H1 (cell line): ENCODE measurements around the gene ECEL1. TPM values are rescaled to one million over a fixed set of nuclear protein-coding genes. Genes with fewer than 3 reads are reported as not detected.

Source experiments
- CTCF ChIA-PET: fragments of 300-600 bp; sonication (Branson Sonifier 250); formaldehyde crosslinking; loops from one replicate; lab custom pipeline; 2021; ENCODE audit not compliant: partially characterized antibody; lab: Charles Lee
- POLR2A ChIA-PET: fragments of 300-600 bp; sonication (Branson Sonifier 250); formaldehyde crosslinking; loops from one replicate; lab custom pipeline; 2021; ENCODE audit warnings: inconsistent platforms; ENCODE audit not compliant: partially characterized antibody; lab: Charles Lee
- DNase-seq, 2 experiments: peaks; one replicate each; pipeline versions ENCODE4 v3.0.0 to v3.0.0-alpha.2; 2010 to 2022; ENCODE audit warnings: low spot score in 2 of 2, low read depth in 1 of 2, mixed read lengths in 1 of 2
- FAIRE-seq: peaks from 2 replicates; lab custom pipeline; 2011; peaks lifted over from hg19 to GRCh38; lab: Jason Lieb, UNC
- H2AFZ ChIP-seq: 2 replicates; pipeline ENCODE4 v1.8.1; 2012; ENCODE audit warnings: low read length, inconsistent platforms
- H2AK5ac ChIP-seq: 2 replicates; pipeline ENCODE4 v1.6.1; 2013; ENCODE audit warnings: low read depth, low read length
- H2BK120ac ChIP-seq: replicated peaks from 2 replicates; pipeline ENCODE3; 2013; ENCODE audit warnings: low read depth, low read length, inconsistent platforms
- H2BK12ac ChIP-seq: 2 replicates; pipeline ENCODE4 v1.6.1; 2013; ENCODE audit warnings: low read depth, low read length
- H2BK15ac ChIP-seq: 2 replicates; pipeline ENCODE4 v1.6.1; 2013; ENCODE audit warnings: low read length
- H2BK20ac ChIP-seq: 2 replicates; pipeline ENCODE4 v1.6.1; 2013; ENCODE audit warnings: low read length
- H2BK5ac ChIP-seq: 2 replicates; pipeline ENCODE4 v1.6.1; 2013; ENCODE audit warnings: low read depth, low read length
- H3K14ac ChIP-seq: 2 replicates; pipeline ENCODE4 v1.6.1; 2013; ENCODE audit warnings: inconsistent platforms; ENCODE audit not compliant: insufficient read length
- H3K18ac ChIP-seq: 2 replicates; pipeline ENCODE4 v1.6.1; 2013; ENCODE audit warnings: low read length; ENCODE audit errors: extremely low read depth
- H3K23ac ChIP-seq: 2 replicates; pipeline ENCODE4 v1.6.1; 2013; ENCODE audit warnings: inconsistent platforms; ENCODE audit not compliant: insufficient read length
- H3K23me2 ChIP-seq: 2 replicates; pipeline ENCODE4 v1.6.1; 2013; ENCODE audit warnings: low read depth, low read length
- H3K27ac ChIP-seq: 2 replicates; pipeline ENCODE4 v1.6.1; 2011; ENCODE audit warnings: low read depth, low read length, inconsistent platforms
- H3K27me3 ChIP-seq, 4 experiments: replicated peaks in 1 of 4; 1 replicate in 1 of 4; 2 replicates in 3 of 4; pipeline versions ENCODE4 v1.6.1 to v1.8.1; 2011 to 2013; ENCODE audit warnings: low read length in 3 of 4, mild to moderate bottlenecking in 3 of 4, inconsistent platforms in 2 of 4, mixed read lengths in 2 of 4, moderate library complexity in 1 of 4; ENCODE audit not compliant: control insufficient read depth in 3 of 4, insufficient read depth in 3 of 4; ENCODE audit errors: extremely low read depth in 1 of 4
- H3K36me3 ChIP-seq, 4 experiments: 2 replicates each; pipeline versions ENCODE4 v1.6.1 to v1.8.1; 2011 to 2013; ENCODE audit warnings: mild to moderate bottlenecking in 4 of 4, low read length in 3 of 4, moderate library complexity in 2 of 4, control low read depth in 1 of 4, inconsistent platforms in 1 of 4; ENCODE audit not compliant: insufficient read depth in 4 of 4, control insufficient read depth in 2 of 4
- H3K4ac ChIP-seq: replicated peaks from 2 replicates; pipeline ENCODE3; 2013; ENCODE audit warnings: low read length, low read depth, mixed read lengths, inconsistent platforms; ENCODE audit not compliant: insufficient read length
- H3K4me1 ChIP-seq, 4 experiments: replicated peaks in 1 of 4; 1 replicate in 1 of 4; 2 replicates in 3 of 4; pipeline versions ENCODE4 v1.6.1 to v1.8.1; 2011 to 2013; ENCODE audit warnings: low read length in 3 of 4, inconsistent platforms in 2 of 4, mixed read lengths in 1 of 4; ENCODE audit not compliant: insufficient read depth in 4 of 4, control insufficient read depth in 3 of 4
- H3K4me2 ChIP-seq, 2 experiments: 2 replicates each; pipeline versions ENCODE4 v1.6.1 to v1.8.1; 2011 to 2013; ENCODE audit warnings: low read depth in 2 of 2, low read length in 2 of 2, control low read depth in 1 of 2, inconsistent platforms in 1 of 2, mild to moderate bottlenecking in 1 of 2; ENCODE audit not compliant: insufficient read depth in 1 of 2
- H3K4me3 ChIP-seq, 4 experiments: fragments of 200-600, 300-600 bp in 1 of 4; sonication (generic), shearing (Covaris generic), sonication (Bioruptor Twin) in 1 of 4; 2 replicates each; pipeline versions ENCODE4 v1.5.1 to v1.8.1; 2011 to 2016; ENCODE audit warnings: low read length in 4 of 4, low read depth in 3 of 4, control low read depth in 2 of 4, inconsistent platforms in 2 of 4, mild to moderate bottlenecking in 2 of 4, mixed read lengths in 1 of 4, moderate library complexity in 1 of 4; ENCODE audit not compliant: insufficient read depth in 2 of 4; ENCODE audit errors: extremely low read depth in 1 of 4
- H3K56ac ChIP-seq: replicated peaks from 2 replicates; pipeline ENCODE3; 2013; ENCODE audit warnings: low read depth, mild to moderate bottlenecking, mixed read lengths, low read length, inconsistent platforms; ENCODE audit not compliant: insufficient read length
- H3K79me1 ChIP-seq: 2 replicates; pipeline ENCODE4 v1.6.1; 2013; ENCODE audit warnings: low read depth, low read length, control low read depth
- H3K79me2 ChIP-seq, 2 experiments: 2 replicates each; pipeline versions ENCODE4 v1.6.1 to v1.8.1; 2012 to 2013; ENCODE audit warnings: low read length in 2 of 2, mild to moderate bottlenecking in 2 of 2, inconsistent platforms in 1 of 2; ENCODE audit not compliant: insufficient read depth in 2 of 2, control insufficient read depth in 1 of 2
- H3K9ac ChIP-seq, 4 experiments: replicated peaks in 1 of 4; 1 replicate in 1 of 4; 2 replicates in 3 of 4; pipeline versions ENCODE4 v1.6.1 to v1.8.1; 2011 to 2013; ENCODE audit warnings: low read depth in 3 of 4, low read length in 3 of 4, control low read depth in 2 of 4, mild to moderate bottlenecking in 2 of 4, moderate library complexity in 2 of 4, inconsistent platforms in 1 of 4; ENCODE audit errors: extremely low read depth in 1 of 4
- H3K9me3 ChIP-seq, 2 experiments: 2 replicates each; pipeline versions ENCODE4 v1.6.1 to v1.8.1; 2012 to 2013; ENCODE audit warnings: mild to moderate bottlenecking in 2 of 2, moderate library complexity in 2 of 2, control low read depth in 1 of 2, inconsistent platforms in 1 of 2, low read depth in 1 of 2, low read length in 1 of 2, mixed read lengths in 1 of 2; ENCODE audit not compliant: insufficient read depth in 2 of 2
- H4K20me1 ChIP-seq, 2 experiments: replicated peaks in 1 of 2; 2 replicates each; pipeline versions ENCODE3 to v1.8.1; 2011 to 2013; ENCODE audit warnings: inconsistent platforms in 2 of 2, low read length in 2 of 2, mild to moderate bottlenecking in 1 of 2; ENCODE audit not compliant: insufficient read depth in 2 of 2, control insufficient read depth in 1 of 2
- H4K5ac ChIP-seq: 2 replicates; pipeline ENCODE4 v1.6.1; 2013; ENCODE audit warnings: low read length, low read depth, mixed read lengths, inconsistent platforms; ENCODE audit not compliant: insufficient read length
- H4K8ac ChIP-seq: 2 replicates; pipeline ENCODE4 v1.8.0; 2013; ENCODE audit warnings: mild to moderate bottlenecking, moderate library complexity, low read length, inconsistent platforms; ENCODE audit not compliant: insufficient read depth; ENCODE audit errors: extremely low read depth
- H4K91ac ChIP-seq: replicated peaks from 2 replicates; pipeline ENCODE3; 2013; ENCODE audit warnings: low read length, mixed read lengths, inconsistent platforms; ENCODE audit not compliant: insufficient read length
- EP300 ChIP-seq, 2 experiments: IDR thresholded peaks; 1 replicate in 1 of 2; 2 replicates in 1 of 2; pipeline ENCODE4 v1.6.1; 2011 to 2012; ENCODE audit warnings: low read depth in 2 of 2, low read length in 2 of 2, mild to moderate bottlenecking in 2 of 2, borderline replicate concordance in 1 of 2, inconsistent platforms in 1 of 2, moderate library complexity in 1 of 2
- KDM4A ChIP-seq: IDR thresholded peaks from one replicate; pipeline ENCODE4 v1.7.1; 2012; ENCODE audit warnings: low read depth, mild to moderate bottlenecking, moderate library complexity, low read length, inconsistent platforms; ENCODE audit not compliant: severe bottlenecking
- RBBP5 ChIP-seq: IDR thresholded peaks from 2 replicates; pipeline ENCODE4 v1.7.1; 2012; ENCODE audit warnings: low read depth, mild to moderate bottlenecking, inconsistent platforms, low read length, moderate library complexity, borderline replicate concordance
- TCF12 ChIP-seq: IDR thresholded peaks from 2 replicates; pipeline ENCODE4 v1.6.1; 2011; ENCODE audit warnings: low read depth, mild to moderate bottlenecking, low read length
- WGBS, 2 experiments: shearing (Covaris generic) in 1 of 2; methylation state at CpG; one replicate each; pipeline versions ENCODE4 v1.1.6 to v1.1.7; 2013 to 2015; ENCODE audit warnings: low lambda C conversion rate in 2 of 2, mixed read lengths in 2 of 2, inconsistent platforms in 1 of 2, low coverage in 1 of 2, missing lambda C conversion rate in 1 of 2; ENCODE audit not compliant: insufficient replicate concordance in 2 of 2, insufficient coverage in 1 of 2, insufficient read length in 1 of 2; ENCODE audit errors: extremely low coverage in 1 of 2, missing lambda C conversion rate in 1 of 2; 5-methylcytosine and 5-hydroxymethylcytosine counted together
- polyA plus RNA-seq, 7 experiments: library from polyadenylated mRNA; depleted of rRNA in 3 of 7; stranded (reverse) in 5 of 7; unstranded in 2 of 7; fragments of >200 nt in 5 of 7; fragments of 200-250 nt in 2 of 7; gene quantifications; 1 replicate in 5 of 7; 2 replicates in 1 of 7; 4 replicates in 1 of 7; pipeline versions ENCODE4 v1.2.1 to v1.2.3, GENCODE V29; 2011 to 2013; ENCODE audit warnings: missing spikeins in 2 of 7, mixed read lengths in 2 of 7
- total RNA-seq: library from RNA; stranded (reverse); fragmentation: NEBNext Ultra II Directional; extraction: Animal tissue kit (Norgen Biotek cat#: 25700); gene quantifications from 2 replicates; pipeline ENCODE4 v1.2.1, GENCODE V29; 2021
- TF ChIP-seq, protein P1 (sequence below), 3 experiments: IDR thresholded peaks; 1 replicate in 2 of 3; 2 replicates in 1 of 3; pipeline versions ENCODE4 v1.5.1 to v1.6.1; 2011; ENCODE audit warnings: low read length in 3 of 3, mild to moderate bottlenecking in 3 of 3, inconsistent platforms in 2 of 3, low read depth in 1 of 3, moderate library complexity in 1 of 3; ENCODE audit not compliant: insufficient read depth in 1 of 3; ENCODE audit errors: control extremely low read depth in 1 of 3
- TF ChIP-seq, protein P2 (sequence below): IDR thresholded peaks from 2 replicates; pipeline ENCODE4 v1.6.1; 2012; ENCODE audit warnings: inconsistent platforms

The ECEL1 gene
- total and polyA plus RNA-seq, 2 of the 8 experiments (the other 6 are each of a cell fraction or from before 2014, with no cell fraction given): 7.7 to 20.2 TPM

DNA sequence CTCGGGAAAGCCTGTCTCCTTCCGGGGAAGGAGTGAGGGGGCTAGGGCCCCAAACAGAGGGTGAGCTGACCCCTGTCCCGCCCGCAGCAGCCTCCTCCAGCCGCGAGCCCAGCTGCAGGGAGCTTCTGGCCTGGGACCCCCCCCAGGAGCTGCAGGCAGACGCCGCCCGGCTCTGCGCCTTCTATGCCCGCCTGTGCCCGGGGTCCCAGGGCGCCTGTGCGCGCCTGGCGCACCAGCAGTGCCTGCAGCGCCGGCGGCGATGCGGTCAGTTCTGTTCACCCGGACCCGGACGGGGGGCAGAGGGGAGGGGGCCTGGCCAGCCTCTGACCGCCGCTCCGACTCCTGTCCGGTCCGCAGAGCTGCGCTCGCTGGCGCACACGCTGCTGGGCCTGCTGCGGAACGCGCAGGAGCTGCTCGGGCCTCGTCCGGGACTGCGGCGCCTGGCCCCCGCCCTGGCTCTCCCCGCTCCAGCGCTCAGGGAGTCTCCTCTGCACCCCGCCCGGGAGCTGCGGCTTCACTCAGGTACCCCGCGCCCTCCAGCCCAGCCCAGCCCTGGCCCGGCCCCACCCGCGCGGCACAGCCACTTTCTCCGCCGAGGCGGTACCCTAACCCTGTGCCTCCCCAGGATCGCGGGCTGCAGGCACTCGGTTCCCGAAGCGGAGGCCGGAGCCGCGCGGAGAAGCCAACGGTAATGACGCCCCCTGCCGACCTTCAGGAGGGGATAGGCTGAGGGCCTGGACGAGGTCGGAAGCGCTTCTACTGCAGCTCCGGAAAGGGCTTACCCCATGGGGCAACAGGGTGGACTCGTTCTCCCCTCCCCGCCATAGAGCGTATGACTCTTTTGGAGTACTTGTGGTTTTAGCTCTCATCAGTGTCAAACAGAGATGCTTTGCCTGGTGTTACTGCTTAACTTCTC is 36.3 kb upstream of the ECEL1 start:
- H3K56ac ChIP-seq: no peak overlapping the region
- peak; percentile 67 to 90 for DNase-seq
- H4K91ac ChIP-seq: no peak overlapping the region
- H3K36me3 ChIP-seq: no peaks in the 10 kb centered on the region
- CTCF ChIA-PET: interaction anchor here (0.6 to 10.6 kb wide), 28 partner anchors 8 to 672 kb away, joined by 3 to 176 read pairs (median 6); partner anchors contain the start of genes ALPG and CHRNG
- H2AFZ ChIP-seq: peak overlapping the region; percentile 10; the same call in 1 of the 2 replicates
- H2BK15ac ChIP-seq: no peak overlapping the region
- H3K23me2 ChIP-seq: peaks cover 10% of the 10 kb centered on the region; the same call in 1 of the 2 replicates
- no peak overlapping the region for H4K5ac ChIP-seq
- peak; percentile 42 for FAIRE-seq
- POLR2A ChIA-PET: interaction anchor here (0.6 to 1.7 kb wide), 11 partner anchors 11 to 79 kb away, joined by 3 to 5 read pairs (median 3); no protein-coding TSS in a partner anchor
- H3K4me2 ChIP-seq: peak overlapping the region; percentile 54 to 84
- no peak overlapping the region for H3K4ac ChIP-seq
- WGBS, 2 experiments: 4% methylated on average over 38 of the region's 75 CpGs; no CpG with 5 or more reads in 1 of the 2 experiments
- H2BK12ac ChIP-seq: no peak overlapping the region
- peaks cover 0 to 22% (median 9%) of the 10 kb centered on the region in 4 experiments; a peak in 6 of 7 replicates for H3K4me1 ChIP-seq
- H3K27ac ChIP-seq: no peak overlapping the region
- H3K14ac ChIP-seq: no peak overlapping the region
- H4K8ac ChIP-seq: peak overlapping the region; percentile 15
- H2BK5ac ChIP-seq: no peak overlapping the region
- H4K20me1 ChIP-seq: peaks cover 3 to 4% of the 10 kb centered on the region in 2 experiments
- no peaks in the 10 kb centered on the region for H3K9me3 ChIP-seq
- H3K79me1 ChIP-seq: no peaks in the 10 kb centered on the region
- no peak overlapping the region for H3K9ac ChIP-seq
- no peaks in the 10 kb centered on the region for H3K79me2 ChIP-seq
- H3K18ac ChIP-seq: peak overlapping the region; percentile 13
- no peak overlapping the region for H3K23ac ChIP-seq
- H2BK20ac ChIP-seq: no peak overlapping the region
- H3K4me3 ChIP-seq: peak overlapping the region; percentile 22 to 60 (median 46)
- no peak overlapping the region for H2BK120ac ChIP-seq
- peaks cover 19 to 48% (median 37%) of the 10 kb centered on the region in 4 experiments for H3K27me3 ChIP-seq
- H2AK5ac ChIP-seq: no peak overlapping the region
- TF ChIP-seq TCF12 (no peak), EP300 (IDR thresholded peaks at IDR 0.05; ENCODE audit: borderline replicate concordance in 1 of 2, low read depth in 2 of 2, low read length in 2 of 2) (no peak), KDM4A (peak; percentile 55), RBBP5 (peak; percentile 33; the same call in 1 of the 2 replicates)
- TF ChIP-seq, protein P1, sequence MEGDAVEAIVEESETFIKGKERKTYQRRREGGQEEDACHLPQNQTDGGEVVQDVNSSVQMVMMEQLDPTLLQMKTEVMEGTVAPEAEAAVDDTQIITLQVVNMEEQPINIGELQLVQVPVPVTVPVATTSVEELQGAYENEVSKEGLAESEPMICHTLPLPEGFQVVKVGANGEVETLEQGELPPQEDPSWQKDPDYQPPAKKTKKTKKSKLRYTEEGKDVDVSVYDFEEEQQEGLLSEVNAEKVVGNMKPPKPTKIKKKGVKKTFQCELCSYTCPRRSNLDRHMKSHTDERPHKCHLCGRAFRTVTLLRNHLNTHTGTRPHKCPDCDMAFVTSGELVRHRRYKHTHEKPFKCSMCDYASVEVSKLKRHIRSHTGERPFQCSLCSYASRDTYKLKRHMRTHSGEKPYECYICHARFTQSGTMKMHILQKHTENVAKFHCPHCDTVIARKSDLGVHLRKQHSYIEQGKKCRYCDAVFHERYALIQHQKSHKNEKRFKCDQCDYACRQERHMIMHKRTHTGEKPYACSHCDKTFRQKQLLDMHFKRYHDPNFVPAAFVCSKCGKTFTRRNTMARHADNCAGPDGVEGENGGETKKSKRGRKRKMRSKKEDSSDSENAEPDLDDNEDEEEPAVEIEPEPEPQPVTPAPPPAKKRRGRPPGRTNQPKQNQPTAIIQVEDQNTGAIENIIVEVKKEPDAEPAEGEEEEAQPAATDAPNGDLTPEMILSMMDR (IDR thresholded peaks at IDR 0.05; ENCODE audit: control extremely low read depth in 1 of 3, insufficient read depth in 1 of 3, low read depth in 1 of 3, low read length in 3 of 3): peak in 2 of 3 experiments; percentile 65 to 75; a peak in 3 of 4 replicates
- TF ChIP-seq, protein P2, sequence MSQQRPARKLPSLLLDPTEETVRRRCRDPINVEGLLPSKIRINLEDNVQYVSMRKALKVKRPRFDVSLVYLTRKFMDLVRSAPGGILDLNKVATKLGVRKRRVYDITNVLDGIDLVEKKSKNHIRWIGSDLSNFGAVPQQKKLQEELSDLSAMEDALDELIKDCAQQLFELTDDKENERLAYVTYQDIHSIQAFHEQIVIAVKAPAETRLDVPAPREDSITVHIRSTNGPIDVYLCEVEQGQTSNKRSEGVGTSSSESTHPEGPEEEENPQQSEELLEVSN: peak; percentile 53; the same call in 1 of the 2 replicates
